ENCODE results near the gene C1orf174.

C1orf174 gene

DNA sequence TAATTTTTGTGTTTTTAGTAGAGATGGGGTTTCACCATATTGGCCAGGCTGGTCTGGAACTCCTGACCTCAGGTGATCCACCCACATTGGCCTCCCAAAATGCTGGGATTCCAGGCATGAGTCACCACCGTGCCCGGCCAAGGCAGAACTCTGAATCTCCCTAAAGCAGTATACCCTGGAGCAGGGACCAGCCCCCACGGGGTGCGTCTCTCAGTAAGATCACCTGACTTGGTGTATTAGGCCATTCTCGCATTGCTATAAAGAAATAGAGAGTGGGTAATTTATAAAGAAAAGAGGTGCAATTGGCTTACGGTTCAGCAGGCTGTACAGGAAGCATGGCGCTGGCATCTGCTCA lies 28.6 kb downstream of the C1orf174 start:
- H3K36me3 ChIP-seq (replicated peaks), result peaks cover 5% of the 10 kb centered on the region
- no peaks in the 10 kb centered on the region for H3K9me3 ChIP-seq
- in situ Hi-C loops (cut with MboI; ENCODE audit: low sequenced_read_pairs), result no loop called here
- no peak for DNase-seq (ENCODE audit: low spot score in 2 of 2)
- no peak overlapping the region for H3K4me3 ChIP-seq
- H3K27me3 ChIP-seq (ENCODE audit: low read depth), result no peaks in the 10 kb centered on the region
- no peaks in the 10 kb centered on the region for H3K4me1 ChIP-seq

DNA sequence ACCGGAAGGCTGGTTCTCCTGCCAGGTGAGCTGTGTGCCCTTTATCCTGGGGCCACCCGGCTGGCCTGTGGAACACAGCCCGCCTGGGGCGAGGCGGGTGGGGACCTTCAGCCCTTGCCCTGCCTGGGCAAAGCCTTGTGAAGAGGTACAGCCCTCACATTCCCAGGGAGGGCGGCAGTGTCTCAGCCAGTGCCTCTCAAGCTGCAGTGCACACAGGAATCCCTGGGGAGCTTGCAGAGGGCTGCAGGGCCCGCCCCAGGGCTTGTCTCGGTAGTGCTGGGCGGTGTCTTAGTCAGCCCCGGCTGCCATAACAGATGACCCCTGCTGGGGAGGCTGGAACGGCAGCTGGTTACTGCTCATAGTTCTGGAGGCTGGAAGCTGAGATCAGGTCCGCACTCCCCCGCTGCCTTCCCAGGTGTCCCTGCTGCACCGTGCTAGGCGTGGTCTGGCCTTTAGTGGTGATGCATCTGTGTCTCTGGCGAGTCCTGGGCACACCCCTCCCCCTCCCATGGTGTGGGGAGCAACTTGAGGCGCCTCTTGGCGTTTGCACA lies 30.2 kb downstream of the C1orf174 start:
- no peaks in the 10 kb centered on the region for H3K27me3 ChIP-seq (ENCODE audit: low read depth)
- no peaks in the 10 kb centered on the region for H3K9me3 ChIP-seq
- in situ Hi-C loops (cut with MboI; ENCODE audit: low sequenced_read_pairs), result no loop called here
- peak in 1 of 2 experiments; percentile 30 for DNase-seq (ENCODE audit: low spot score in 2 of 2)
- H3K36me3 ChIP-seq (replicated peaks), result peaks cover 5% of the 10 kb centered on the region
- no peaks in the 10 kb centered on the region for H3K4me1 ChIP-seq
- H3K4me3 ChIP-seq, result no peak overlapping the region

GRCh38 chr1:3868464-3869006 lies 31.5 kb downstream of the C1orf174 start:
- H3K9me3 ChIP-seq, result no peaks in the 10 kb centered on the region
- H3K36me3 ChIP-seq (replicated peaks), result peaks cover 5% of the 10 kb centered on the region
- in situ Hi-C loops (cut with MboI; ENCODE audit: low sequenced_read_pairs), result no loop called here
- no peaks in the 10 kb centered on the region for H3K4me1 ChIP-seq
- H3K4me3 ChIP-seq, result no peak overlapping the region
- DNase-seq (ENCODE audit: low spot score in 2 of 2), result no peak
- no peaks in the 10 kb centered on the region for H3K27me3 ChIP-seq (ENCODE audit: low read depth)

DNA sequence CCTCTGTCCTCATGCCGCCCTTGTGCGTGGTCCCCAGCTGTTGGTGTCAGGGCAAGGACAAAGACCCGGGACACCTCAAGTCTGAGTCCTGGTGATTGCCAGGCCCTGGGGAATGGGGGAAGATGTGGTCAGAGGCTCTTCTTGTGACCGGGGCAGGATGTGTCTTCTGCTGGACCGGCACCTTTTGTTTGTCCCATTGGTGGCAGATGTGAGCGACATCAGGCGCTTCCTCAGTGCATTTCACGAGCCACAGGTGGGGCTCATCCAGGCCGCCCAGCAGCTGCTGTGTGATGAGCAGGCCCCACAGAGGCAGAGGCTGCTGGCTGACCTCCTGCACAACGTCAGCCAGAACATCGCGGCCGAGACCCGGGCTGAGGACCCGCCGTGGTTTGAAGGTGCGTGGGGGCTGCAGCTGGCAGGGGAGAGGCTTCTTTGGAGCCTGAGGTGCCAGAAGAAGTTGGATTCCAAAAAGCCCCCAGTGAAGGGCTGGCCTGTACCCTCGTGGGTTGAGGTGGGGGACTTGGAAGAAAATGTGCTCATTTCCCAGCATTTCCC lies 34.4 kb downstream of the C1orf174 start:
- Histone ChIP-seq H3K36me3 (replicated peaks) (peaks cover 3% of the 10 kb centered on the region; the same call in 1 of the 2 replicates), H3K9me3 (no peaks in the 10 kb centered on the region), H3K4me3 (no peak overlapping the region), H3K27me3 (ENCODE audit: low read depth) (no peaks in the 10 kb centered on the region), H3K4me1 (no peaks in the 10 kb centered on the region)
- in situ Hi-C loops (cut with MboI; ENCODE audit: low sequenced_read_pairs), result no loop called here
- DNase-seq (ENCODE audit: low spot score in 2 of 2), result no peak

GRCh38 chr1:3864884-3865283 lies 35.2 kb downstream of the C1orf174 start:
- H3K9me3 ChIP-seq, result no peaks in the 10 kb centered on the region
- no peaks in the 10 kb centered on the region for H3K4me1 ChIP-seq
- no peak for DNase-seq (ENCODE audit: low spot score in 2 of 2)
- H3K4me3 ChIP-seq, result no peak overlapping the region
- in situ Hi-C loops (cut with MboI; ENCODE audit: low sequenced_read_pairs), result no loop called here
- H3K27me3 ChIP-seq (ENCODE audit: low read depth), result no peaks in the 10 kb centered on the region
- H3K36me3 ChIP-seq (replicated peaks), result peaks cover 3% of the 10 kb centered on the region; the same call in 1 of the 2 replicates

DNA sequence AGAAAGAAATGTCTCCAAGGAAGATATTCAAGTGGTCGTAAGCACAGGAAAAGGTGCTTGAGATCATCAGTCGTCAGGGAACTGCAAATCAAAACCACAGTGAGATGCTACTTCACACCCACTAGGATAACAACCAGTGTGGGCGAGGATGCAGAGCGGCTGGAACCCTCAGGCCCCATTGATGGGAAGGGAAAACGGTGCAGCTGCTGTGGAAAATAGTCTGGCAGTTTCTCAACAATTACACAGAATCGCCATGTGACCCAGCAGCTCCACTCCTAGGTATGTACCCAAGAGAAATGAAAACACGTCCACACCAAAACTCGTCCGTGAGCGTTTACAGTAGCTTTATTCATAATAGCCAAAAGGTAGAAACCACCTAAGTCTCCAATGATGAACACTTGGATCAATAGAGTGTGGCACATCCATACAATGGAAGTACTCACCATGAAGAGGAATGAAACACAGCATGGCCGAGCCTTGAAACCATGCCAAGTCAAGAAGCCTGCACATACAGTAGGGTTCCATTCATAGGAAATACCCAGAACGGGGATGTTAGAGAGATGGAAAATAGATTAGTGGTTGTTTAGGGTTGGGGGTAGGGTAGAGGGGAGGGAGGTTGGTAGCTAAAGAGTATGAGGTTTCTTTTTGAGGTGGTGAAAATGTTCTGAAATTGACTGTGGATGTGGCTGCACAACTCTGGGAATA lies 36.7 kb downstream of the C1orf174 start:
- Histone ChIP-seq H3K4me1 (peaks cover 2% of the 10 kb centered on the region; the same call in 1 of the 2 replicates), H3K9me3 (no peaks in the 10 kb centered on the region), H3K36me3 (replicated peaks) (peaks cover 3% of the 10 kb centered on the region; the same call in 1 of the 2 replicates), H3K4me3 (no peak overlapping the region), H3K27me3 (ENCODE audit: low read depth) (no peaks in the 10 kb centered on the region)
- no peak for DNase-seq (ENCODE audit: low spot score in 2 of 2)
- in situ Hi-C loops (cut with MboI; ENCODE audit: low sequenced_read_pairs), result no loop called here

DNA sequence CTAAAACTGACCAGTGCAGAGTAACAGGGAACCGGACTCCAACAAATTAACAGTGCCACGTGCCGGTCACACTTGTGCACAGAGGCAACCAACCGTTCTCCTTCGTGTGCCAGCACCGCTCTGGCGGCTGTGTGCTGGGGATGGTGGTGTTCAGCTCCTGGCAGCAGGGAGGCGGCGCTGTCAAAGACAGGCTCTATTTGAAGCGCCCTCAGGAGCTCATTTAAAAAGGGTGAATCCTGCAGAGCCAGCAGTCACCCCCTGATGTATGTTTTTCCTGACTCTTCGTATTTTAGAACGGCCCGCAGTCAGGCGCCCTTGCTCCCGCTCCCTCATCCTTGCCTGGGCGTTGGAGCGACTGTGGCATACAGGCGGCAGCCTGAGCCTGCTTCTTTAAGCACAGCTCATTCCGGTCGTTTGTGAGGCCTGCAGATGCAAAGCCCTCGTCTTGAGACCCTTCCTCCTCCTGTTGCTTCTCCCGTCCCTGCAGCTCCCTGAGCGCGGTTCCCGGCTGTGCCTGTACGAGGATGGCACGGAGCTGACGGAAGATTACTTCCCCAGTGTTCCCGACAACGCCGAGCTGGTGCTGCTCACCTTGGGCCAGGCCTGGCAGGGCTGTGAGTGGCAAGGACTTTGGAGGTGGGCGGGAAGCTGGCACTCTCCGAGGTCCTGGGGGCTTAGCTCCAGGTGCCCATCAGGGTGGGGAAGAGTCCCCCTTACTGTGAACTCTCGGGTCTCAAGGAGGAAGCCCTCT lies 41.7 kb downstream of the C1orf174 start:
- DNase-seq (ENCODE audit: low spot score in 2 of 2), result peak in 1 of 2 experiments; percentile 43
- in situ Hi-C loops (cut with MboI; ENCODE audit: low sequenced_read_pairs), result no loop called here
- H3K36me3 ChIP-seq (replicated peaks), result no peaks in the 10 kb centered on the region
- H3K4me3 ChIP-seq, result peak overlapping the region; percentile 97
- H3K9me3 ChIP-seq, result no peaks in the 10 kb centered on the region
- H3K4me1 ChIP-seq, result peaks cover 14% of the 10 kb centered on the region; the same call in 1 of the 2 replicates
- no peaks in the 10 kb centered on the region for H3K27me3 ChIP-seq (ENCODE audit: low read depth)

GRCh38 chr1:3857791-3858129 lies 42.3 kb downstream of the C1orf174 start:
- DNase-seq (ENCODE audit: low spot score in 2 of 2), result no peak
- no peaks in the 10 kb centered on the region for H3K27me3 ChIP-seq (ENCODE audit: low read depth)
- no peaks in the 10 kb centered on the region for H3K36me3 ChIP-seq (replicated peaks)
- peak overlapping the region; percentile 97 for H3K4me3 ChIP-seq
- in situ Hi-C loops (cut with MboI; ENCODE audit: low sequenced_read_pairs), result no loop called here
- H3K9me3 ChIP-seq, result no peaks in the 10 kb centered on the region
- peaks cover 14% of the 10 kb centered on the region; the same call in 1 of the 2 replicates for H3K4me1 ChIP-seq

- no peaks in the 10 kb centered on the region for H3K36me3 ChIP-seq (replicated peaks)
- H3K4me3 ChIP-seq, result peak within 1 kb of the TSS; percentile 97
- H3K9me3 ChIP-seq, result no peaks in the 10 kb centered on the region
- in situ Hi-C loops (cut with MboI; ENCODE audit: low sequenced_read_pairs), result no loop called here
- H3K4me1 ChIP-seq, result peaks cover 14% of the 10 kb centered on the region; the same call in 1 of the 2 replicates
- H3K27me3 ChIP-seq (ENCODE audit: low read depth), result no peaks in the 10 kb centered on the region
- DNase-seq (ENCODE audit: low spot score in 2 of 2), result peak; percentile 95
Measured at GRCh38 chr1:3856923-3857790, 42.9 kb downstream of the C1orf174 start, which contains the start of the genes CEP104 and DFFB. Gene CEP104 (minus strand): TSS chr1:3857211. CDS start chr1:3852407, 4,804 bp downstream. Gene DFFB (plus strand): TSS chr1:3857476. CDS start chr1:3857604, 128 bp downstream.

DNA sequence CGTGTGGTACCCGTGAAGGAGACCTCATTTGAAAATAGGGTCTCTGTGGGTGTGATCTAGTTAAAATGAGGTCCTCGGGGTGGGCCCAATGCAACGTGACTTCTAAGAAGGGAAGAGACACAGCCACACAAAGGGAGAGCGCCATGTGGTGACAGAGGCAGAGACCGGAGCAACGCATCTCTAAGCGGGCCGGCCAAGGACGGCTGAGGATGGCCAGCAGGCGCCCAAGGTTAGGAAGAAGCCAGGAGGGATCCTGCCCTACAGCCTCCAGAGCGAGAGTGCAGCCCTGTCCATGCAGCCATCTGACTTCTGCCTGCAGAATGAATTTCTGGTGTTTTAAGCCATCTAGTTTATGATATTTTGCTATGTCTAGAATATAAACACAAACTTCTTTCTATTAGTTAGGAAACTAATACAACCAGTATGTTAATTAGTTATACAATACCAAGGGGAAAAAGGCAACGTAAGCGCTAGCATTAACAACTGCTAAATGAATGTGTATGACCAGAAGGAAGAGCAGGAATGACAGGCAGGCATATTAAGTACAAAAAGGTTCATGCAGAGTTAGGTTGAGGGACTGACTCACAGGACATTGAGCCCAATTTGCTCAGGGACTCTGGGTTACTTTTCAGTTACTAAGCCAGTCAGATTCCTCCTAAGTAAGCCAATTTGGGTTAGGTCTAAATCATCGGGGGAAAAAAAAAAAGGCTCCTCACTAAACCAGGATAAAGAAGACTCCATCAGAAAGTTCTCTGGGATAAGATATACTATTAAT lies 47.2 kb downstream of the C1orf174 start:
- Histone ChIP-seq H3K27me3 (ENCODE audit: low read depth) (no peaks in the 10 kb centered on the region), H3K4me1 (peaks cover 7% of the 10 kb centered on the region; the same call in 1 of the 2 replicates), H3K9me3 (no peaks in the 10 kb centered on the region), H3K4me3 (no peak overlapping the region), H3K36me3 (replicated peaks) (peaks cover 5% of the 10 kb centered on the region)
- DNase-seq (ENCODE audit: low spot score in 2 of 2), result no peak
- in situ Hi-C loops (cut with MboI; ENCODE audit: low sequenced_read_pairs), result no loop called here

DNA sequence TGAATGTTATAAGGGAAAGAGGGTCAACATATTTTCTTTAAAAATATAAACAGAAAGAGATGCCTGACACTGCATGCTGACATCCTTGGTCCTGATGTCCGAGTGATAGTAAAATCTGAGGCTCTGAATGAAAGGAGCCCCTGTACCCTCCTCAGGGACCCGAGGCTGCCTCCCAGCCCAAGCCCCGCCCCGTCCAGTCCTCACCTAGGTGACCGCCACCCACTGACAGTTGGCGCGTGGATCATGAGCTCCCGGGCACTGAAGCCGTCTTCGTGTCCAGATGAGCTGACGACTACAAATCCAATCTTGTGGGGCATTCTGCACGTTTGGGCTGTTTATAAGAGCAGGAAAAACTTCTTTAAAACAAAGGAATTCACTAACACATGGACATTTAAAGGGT lies 48.0 kb downstream of the C1orf174 start:
- no peak overlapping the region for H3K4me3 ChIP-seq
- DNase-seq (ENCODE audit: low spot score in 2 of 2), result no peak
- H3K4me1 ChIP-seq, result 0 out of 2 replicates have a peak, but pooled peaks cover 7% of the 10 kb centered on the region
- peaks cover 8% of the 10 kb centered on the region for H3K36me3 ChIP-seq (replicated peaks)
- in situ Hi-C loops (cut with MboI; ENCODE audit: low sequenced_read_pairs), result no loop called here
- H3K9me3 ChIP-seq, result no peaks in the 10 kb centered on the region
- H3K27me3 ChIP-seq (ENCODE audit: low read depth), result no peaks in the 10 kb centered on the region

DNA sequence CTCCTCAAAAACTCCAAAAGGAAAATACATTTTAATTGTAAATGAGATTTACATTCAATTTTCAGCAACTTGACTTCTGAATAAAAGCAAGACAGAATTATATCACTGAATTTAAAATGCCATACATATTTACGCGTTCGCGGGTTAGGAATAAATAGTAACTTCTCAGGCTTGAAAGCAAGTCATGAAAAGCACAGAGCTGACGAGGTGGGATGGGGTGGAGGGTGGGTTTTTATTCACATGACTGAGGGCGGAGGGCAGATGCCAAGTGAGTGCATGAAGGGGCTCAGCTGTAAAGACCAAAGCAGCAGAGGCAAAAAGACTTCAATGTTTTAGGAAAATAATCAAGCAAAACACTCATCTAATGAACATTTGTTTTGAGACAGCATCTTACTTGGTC lies 48.8 kb downstream of the C1orf174 start:
- H3K9me3 ChIP-seq, result no peaks in the 10 kb centered on the region
- no peaks in the 10 kb centered on the region for H3K27me3 ChIP-seq (ENCODE audit: low read depth)
- no peak overlapping the region for H3K4me3 ChIP-seq
- DNase-seq (ENCODE audit: low spot score in 2 of 2), result no peak
- peaks cover 8% of the 10 kb centered on the region for H3K36me3 ChIP-seq (replicated peaks)
- H3K4me1 ChIP-seq, result peaks cover 7% of the 10 kb centered on the region; the same call in 1 of the 2 replicates
- in situ Hi-C loops (cut with MboI; ENCODE audit: low sequenced_read_pairs), result no loop called here
